GM21526 (cell line): Measurements from ENCODE around the gene SMIM30.

ENCODE experiments used
- ATAC-seq: cut with Tn5 transposase; IDR thresholded peaks from one replicate; pipeline ENCODE4 v1.9.1; 2021; ENCODE audit warnings: moderate library complexity; ENCODE audit not compliant: unreplicated experiment, low FRiP score

SMIM30 gene

DNA sequence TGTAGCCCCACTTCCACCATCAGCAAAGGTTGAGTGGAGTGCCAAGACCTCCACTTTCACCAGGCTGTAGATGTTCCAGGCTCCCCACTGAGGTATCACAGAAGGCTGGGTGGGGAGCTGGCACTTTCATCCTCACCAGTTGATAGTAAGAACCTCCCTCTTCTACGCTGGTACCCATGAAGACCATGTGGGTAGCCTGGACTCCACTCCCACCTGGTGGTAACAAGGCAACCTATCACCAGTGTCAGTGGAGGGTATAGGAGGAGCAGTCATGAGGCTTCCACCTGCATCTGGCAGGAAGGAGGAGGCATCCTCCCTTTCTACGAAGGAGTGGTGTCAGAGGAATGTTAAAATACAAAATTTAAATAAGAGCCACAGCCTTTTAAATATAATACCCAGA is 4.4 kb downstream of the SMIM30 start:
- no peak for ATAC-seq

DNA sequence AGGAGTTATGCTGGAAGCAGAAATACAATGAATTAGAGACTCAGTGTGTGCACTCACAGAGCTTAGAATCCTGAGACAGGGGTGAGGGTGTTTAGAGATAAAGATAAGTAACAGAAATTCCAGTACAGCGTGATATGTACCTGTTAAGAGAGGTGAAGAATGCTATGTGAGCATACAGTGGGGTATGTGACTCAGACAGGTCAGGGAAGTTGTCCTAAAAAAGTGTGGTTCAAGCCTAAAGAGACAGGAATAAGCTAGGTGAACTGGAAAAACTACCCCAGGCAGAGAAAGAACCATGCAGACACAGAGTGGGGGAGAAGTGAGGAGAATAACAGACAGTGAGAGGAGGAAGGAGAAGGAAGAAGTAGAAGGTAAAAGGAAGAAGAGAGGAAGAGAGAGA is 8.6 kb downstream of the SMIM30 start:
- no peak for ATAC-seq

DNA sequence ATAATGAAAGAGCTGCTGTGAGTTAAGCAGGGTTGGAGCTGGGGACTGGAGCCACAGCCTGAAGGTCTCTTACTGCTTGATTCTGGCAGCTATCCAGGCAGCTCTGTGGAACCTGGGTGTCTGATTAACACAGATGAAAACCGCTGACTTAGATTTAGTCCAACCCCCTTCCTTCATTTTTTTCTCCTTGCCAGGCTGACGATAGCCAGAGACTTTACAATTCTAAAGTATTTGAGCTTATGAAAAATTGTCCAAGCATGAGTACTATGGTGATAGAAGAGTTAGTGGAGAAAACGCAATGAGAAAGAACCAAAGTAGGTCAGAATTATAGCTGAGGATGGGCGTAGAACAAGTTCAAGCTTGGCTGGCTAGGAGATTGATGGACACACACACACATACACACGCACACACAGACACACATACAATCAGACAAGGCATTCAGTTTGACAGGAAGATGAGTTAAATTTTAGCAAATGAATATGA is 18.2 kb downstream of the SMIM30 start:
- no peak for ATAC-seq

DNA sequence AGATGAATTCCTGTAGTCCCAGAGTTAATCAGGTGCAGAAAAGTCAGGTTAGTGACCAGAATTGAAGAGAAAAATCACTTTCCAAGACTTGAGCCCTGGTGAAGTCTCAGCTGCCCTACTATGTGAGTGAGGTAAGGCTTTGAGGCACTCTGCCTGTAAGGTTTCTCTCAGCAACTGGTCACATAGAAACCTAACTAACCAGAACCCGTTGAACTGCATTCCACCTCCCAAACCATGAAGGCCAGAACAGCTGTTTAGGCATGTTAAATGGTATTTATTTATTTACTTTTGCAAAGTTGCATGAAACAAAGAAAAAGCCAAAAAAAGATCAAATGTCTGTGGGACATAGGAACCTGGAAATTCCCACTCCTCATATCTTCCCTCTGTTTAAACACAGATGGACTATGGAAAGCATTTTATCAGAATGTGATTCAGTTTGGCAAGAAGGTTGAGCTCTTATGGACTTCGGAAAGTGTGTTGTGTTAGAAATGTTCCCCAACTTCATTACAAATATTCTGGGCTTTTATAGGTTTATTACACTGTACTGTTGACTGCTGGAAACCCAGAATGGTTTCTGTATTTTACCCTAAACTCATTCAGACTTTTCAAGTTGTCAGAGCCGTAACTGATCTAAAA is 19.0 kb downstream of the SMIM30 start:
- ATAC-seq: no peak

DNA sequence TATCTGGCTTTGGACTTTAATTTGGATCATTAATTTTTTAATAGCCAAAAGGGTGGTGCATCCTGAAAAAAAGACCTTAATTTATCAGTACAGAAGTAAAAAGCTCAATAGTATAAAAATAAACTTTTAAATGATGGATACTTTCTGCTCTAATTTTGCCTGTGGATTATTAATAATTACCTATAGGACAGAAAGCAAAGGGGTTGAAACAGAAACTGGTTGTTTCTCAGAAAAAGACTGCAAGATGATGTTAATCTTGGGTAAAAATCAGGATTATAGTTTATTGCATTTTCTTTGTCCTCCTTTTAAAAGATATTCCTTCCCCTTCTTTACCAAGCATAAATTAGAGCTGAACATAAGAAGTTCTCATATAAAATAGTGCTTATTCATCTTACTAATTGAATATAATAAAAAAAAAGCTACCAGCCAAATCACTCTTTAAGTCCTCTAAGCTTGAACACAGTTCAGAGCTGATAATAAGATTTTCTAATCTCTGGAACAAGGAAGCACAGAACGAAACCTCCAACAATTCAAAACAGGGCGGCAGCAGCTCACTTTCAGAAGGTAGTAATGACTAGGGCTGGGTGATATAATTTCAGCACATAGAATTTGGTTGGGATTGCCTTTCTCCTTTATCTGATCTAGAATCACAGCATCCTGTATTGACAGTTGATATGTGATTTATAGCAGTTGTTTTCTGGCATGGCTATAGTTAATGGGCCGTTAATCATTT is 23.7 kb downstream of the SMIM30 start:
- ATAC-seq: no peak

DNA sequence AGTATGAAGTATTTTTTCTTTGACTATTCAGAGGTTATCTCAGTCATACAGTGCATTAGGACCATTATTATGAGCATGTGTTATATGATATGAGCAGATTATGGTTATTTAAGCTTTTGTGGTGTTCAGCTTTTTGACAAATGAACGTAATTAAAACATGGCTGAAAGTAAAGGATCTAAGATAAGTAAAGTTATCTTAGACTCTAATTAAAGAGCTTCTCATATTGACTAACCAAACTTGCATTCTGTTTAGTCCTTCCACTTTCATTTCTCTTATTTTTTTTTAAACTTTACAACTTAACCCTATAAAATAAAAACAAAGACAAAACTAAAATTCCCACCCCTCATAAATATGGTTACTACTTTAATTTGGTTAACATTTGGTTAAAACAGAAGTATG is 24.8 kb downstream of the SMIM30 start:
- no peak for ATAC-seq

DNA sequence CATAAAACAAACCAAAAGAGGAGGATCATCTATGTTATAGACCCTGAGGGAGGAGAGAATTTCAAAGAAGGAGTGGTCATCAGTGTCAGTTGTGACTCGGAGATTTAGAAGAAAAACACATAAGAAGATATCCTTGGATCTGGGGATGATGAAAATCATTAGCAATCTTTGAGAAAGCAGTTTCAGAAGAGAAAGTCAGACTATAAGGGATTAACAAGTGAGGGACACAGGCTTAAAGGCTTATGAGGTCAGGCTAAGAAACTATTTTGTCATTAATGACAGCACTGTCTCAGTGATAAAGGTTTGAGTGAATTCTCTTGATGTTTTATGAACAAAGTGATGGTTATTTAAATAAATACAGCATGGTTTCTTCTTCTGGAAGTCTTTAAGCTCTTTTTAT is 25.6 kb downstream of the SMIM30 start:
- ATAC-seq: no peak

DNA sequence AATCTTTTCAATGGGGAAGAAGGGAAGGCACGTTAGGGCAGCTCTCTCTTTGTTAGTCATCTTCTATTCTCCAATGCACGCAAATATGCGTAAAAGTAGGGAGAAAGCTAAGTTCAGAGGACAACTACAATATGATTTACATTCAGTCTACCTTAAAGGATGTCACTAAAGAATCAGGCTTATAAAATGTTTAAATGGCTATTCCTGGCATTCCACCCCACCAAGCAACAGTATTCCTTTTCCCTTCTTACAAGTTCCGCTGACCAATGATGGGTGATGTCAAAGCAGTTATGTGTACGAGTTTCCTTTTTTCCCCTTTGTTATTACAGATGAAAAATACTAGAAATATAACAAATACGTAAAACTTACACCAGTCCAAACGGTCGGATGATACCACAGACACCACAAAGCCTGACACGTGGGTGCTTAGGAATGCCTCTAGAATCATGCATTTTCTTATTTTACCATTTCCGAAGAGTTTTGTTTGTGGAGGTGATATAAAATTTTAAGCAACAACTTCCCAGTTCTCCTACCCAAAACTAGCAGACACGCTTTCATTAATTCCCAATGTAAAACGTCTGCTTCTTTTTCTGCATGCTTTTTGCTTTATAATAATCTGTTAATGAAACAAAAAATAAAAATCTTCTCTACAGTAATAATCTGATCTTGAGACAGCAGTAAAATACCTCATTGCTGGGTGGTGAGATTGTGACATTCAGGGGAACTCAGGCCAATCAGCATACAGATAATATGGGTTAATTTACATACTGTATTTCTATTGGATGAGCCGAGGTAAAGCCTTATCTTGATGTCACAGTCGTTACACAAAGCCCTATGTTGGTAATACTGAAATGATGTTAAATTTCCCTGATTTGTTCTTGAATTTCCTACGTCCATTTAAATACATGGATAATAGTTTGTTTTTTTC is 31.0 kb downstream of the SMIM30 start:
- no peak for ATAC-seq

DNA sequence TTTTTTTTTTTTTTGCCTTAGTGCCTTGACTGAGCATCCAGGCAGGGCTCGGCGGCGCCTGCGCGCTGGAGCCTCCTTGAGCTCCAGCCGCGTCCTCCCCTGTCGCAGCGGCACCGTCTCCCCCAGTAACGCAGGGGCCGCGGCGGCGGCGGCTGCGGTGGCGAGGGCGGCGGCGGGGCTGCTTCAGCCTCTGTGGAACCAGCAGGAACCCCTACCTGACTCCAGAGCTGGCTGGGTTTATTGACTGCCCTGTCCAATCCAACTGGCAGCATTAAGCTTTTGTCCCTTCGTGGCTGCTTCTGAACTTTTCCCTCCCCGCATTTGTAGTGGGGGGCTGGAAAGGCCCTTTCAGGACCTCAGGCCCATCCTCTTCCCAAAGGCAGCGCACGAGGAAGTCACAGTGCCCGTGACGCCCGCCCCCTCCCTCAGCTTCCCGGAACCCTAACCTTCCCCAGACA is 31.9 kb downstream of the SMIM30 start, which contains the start of gene GPR85:
GPR85 (minus strand) TSS at position 397 of the 458 bp plus-strand sequence. CDS start 2,106 bp downstream, outside the sequence.
- peak; percentile 81 for ATAC-seq

DNA sequence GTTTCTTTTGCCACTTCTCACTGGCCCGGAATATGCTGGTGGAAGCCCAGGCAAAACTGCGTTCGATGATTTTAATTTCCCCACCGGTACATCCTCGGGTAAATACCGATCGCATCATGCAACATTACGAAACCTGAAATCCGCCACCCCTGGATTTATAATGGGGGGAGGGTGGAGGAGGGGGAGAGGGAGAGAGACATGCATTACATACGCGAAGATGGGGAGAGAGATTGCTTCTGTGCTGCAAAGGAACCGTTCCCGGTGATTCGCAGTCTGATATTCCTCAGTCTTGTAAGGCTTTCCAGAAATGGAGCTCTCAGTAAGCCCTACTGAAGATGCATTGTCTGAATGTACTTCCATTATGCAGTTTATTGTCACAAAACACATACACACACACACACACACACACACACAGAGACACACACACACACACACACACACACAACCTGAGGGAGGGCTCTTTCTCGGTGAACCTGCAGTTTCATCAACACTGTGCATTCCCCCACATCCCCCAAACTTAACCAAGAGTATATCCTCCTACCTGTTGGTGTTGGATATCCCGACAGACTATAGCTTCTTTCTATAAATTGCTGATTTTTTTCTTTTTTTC is 32.5 kb downstream of the SMIM30 start:
- peak; percentile 28 for ATAC-seq

DNA sequence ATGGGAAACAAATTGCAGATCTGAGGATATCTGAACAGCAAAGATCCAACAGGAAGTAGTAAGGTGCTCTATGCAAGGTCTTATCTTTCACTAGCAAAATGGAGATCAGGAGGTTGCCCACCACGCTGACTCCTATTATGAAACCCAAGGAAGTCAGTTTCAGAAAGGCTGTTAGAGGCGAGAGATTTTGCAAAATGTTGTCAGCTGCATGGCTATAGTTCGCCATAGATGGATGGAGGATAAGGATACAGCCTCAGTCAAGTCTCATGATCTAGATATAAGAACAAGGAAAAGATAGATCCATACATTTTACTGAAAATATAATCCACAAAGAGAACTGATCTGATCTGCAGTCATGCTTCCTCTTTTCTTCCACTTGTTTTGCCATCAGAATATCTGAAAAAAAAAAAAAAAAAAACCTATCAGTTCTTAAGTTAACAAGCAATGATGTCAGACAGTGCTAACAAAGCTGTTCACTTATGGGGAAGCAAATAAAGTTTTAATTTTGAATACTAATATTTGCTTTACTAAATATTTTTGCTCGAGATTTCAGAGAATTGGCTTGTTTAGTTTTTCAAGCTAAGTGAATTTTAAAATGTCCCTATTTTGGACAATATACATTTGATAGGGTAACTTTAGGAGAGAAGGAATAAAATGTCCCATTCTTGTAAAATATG is 33.7 kb downstream of the SMIM30 start:
- ATAC-seq: no peak

DNA sequence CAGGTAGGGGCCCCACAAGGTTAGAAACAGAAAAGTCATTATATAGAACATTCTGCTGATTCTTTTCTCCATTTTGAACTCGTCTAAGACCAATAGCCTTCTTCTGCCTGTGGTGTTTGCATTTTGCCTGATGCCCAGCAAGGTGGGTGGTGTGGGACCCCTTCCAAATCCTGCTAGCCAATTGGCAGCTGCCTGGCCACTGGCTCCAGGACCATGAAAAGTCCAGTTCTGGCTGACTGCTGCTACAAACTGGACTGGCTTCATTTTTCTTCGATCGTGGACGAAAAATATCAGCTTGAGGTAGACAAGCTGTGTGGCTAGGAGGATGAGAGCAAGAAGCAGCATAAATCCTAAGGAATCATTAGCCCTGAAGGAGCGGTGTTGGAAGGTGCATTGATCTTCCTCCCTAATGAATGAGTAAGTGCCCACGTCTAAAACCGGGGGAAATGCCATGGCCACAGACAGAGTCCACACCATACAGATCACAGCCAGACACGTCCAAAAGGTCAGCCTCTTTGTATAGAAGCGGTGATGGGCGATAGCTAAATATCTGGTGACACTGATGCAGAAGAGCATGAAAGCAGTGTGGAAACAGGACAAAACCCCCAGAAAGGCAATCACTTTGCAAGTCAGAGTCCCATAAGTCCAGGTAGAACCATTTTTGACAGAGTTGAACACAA is 34.4 kb downstream of the SMIM30 start:
- no peak for ATAC-seq

DNA sequence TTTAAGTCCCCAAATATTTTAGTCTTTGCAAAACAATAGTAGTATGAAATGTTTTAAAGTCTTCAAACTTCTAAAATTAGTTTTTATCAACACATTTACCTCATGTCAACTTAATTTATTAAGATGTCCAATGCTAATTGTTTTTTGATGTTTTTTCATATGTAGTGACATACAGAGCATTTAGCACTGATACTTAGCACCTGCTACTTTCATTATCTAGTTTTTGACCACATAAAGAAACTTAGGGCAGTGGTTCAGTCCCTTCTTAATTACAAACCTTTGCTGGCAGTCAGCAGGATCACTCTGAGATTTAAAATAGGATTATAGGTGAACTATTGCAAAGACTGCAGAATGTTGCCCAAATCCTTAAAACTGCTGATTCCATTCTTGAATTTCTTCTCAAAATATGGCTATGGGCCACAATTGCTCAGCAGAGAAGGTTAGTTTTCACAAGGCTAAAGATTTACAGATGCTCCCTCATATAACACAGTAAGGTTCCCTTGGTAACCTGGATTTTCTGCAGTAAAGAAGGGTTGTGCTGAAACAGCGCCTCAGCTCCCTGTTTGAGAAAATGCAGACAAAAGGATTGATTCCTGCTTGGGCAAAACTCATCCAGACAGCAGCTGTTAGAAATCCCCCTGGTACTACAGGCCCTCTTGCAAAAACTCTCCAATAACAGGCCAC is 35.1 kb downstream of the SMIM30 start:
- ATAC-seq: peak; percentile 44

DNA sequence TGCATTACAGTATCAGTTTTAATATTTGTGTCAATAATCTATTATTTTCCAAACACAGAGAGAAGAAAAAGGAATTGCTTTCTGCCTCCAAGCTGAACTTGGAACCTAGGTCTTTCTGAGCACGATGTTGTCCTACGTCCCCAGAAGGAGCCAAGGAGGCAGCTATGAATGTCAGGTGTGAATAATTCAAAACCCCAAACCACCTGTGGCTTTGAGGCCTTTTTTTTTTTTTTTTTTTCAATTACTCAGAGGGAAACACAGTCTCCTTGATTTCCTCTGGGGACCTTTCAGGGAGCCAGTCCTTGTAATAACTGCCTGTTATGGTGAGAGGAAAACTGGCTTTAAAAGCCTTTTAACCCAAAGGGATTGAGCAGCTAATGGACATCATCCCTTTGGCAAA is 40.0 kb downstream of the SMIM30 start:
- no peak for ATAC-seq

DNA sequence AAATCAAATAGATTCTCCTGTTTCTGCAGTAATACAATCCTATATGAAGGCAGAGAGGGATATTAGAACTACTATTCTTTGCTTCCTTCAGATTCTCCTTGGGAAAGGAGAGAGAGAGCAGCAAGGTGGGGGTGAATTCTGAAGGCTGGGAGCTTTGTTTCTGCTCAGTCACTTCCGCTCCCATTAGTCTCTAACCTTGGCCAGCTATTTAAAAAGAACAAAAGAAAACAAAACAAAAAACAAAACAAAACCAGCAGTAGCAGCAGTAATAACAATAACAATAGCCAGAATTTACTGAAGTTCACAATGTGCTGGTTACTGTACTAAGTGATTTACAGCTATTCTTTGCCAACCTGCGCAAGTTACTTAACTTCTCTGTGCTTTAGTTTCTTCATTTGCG is 41.7 kb downstream of the SMIM30 start:
- ATAC-seq: no peak

DNA sequence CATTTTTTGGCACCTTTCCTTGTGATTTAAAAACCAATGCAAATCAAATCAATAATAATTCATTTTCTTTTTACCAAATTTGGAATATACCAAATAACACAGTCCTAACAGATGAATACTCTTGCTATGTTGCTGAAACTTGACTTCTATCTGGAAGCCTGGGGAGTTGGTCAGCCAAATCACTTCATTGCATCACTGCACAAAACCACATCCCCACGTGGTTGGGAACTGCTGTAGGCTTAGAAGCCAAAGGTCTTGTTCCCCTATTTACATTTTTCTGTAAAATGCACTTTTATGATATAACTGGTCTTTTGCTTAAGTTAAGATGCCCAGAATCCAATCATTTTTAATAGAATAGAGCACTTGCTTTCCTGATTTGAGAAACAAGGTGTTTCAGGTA is 46.9 kb downstream of the SMIM30 start:
- peak; percentile 61 for ATAC-seq
